DMS53 treated with DMSO at 0.1 percent for 48 hours (cell line): ENCODE measurements around the gene PTPRJ.

Experiments used
- DNase-seq: peaks from one replicate; lab custom pipeline; 2025; ENCODE audit not compliant: unreplicated experiment; lab: John Stamatoyannopoulos, UW

PTPRJ gene

DNA sequence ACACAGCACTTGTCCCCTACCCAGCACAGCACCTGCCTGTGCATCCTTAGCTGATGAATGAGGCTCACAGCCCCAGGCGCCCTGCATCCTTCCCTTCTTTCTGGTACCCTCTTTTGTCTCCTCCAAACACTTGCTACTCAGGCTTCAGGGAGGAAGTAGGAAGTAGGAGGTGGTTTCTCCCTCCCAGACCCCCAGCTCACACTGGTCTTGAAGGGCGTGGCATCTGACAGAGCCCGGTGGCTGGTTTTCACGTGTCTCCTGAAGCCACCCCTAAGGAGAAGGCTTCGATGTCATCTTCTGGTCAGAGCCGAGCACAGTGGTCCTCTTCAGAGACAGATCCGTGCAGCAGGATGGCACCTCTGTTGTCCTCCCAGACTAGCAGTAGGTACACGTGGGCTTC is 109.8 kb downstream of the PTPRJ start:
- no peak for DNase-seq

DNA sequence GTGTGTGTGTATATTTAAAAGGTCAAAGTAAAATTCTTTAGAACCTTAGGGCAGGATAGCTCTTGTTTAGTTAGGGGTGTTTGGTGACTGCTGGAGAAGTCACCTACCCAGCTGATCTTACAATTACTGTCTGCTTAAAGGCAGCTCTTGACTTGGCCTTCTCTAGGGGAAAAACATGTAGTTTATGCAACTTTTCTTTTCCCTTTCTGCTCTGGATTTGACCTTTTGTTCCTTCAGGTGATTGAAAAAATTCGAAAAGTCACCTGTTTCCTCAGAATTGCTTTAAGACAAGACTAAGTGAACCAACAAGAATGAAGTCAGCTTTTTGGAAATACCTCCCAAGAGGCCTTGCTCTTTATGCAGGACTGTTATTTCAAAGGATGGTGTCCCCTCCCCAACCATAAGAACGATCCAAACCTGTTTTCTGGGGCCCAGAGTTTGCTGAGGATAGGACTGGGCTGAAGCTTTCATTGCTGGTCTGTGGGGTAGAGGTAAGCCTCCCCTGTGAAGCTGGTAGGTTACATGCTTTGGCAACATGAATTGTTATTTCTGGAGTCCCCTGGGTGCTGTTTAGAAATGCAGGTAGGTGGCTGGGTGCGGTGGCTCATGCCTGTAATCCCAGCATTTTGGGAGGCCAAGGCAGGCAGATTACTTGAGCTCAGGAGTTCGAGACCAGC is 111.2 kb downstream of the PTPRJ start:
- no peak for DNase-seq

DNA sequence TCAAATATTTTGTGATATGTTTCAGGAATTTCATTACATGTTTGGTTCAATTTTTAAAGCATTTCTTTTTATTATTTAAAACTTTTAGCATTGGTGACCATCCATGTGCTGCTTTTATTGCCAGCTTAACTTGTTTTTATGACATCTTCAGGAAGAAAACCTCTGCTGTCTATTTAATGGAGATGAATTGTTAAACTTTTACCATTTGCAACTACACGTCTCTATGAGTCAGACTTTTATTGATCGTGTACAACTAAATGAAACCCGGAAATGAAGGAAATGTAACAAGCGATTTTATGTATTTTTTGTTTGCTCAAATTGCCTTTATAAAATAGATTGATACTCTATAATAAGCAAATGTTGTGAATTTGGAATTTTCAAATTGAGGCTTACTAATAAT is 113.0 kb downstream of the PTPRJ start:
- no peak for DNase-seq

DNA sequence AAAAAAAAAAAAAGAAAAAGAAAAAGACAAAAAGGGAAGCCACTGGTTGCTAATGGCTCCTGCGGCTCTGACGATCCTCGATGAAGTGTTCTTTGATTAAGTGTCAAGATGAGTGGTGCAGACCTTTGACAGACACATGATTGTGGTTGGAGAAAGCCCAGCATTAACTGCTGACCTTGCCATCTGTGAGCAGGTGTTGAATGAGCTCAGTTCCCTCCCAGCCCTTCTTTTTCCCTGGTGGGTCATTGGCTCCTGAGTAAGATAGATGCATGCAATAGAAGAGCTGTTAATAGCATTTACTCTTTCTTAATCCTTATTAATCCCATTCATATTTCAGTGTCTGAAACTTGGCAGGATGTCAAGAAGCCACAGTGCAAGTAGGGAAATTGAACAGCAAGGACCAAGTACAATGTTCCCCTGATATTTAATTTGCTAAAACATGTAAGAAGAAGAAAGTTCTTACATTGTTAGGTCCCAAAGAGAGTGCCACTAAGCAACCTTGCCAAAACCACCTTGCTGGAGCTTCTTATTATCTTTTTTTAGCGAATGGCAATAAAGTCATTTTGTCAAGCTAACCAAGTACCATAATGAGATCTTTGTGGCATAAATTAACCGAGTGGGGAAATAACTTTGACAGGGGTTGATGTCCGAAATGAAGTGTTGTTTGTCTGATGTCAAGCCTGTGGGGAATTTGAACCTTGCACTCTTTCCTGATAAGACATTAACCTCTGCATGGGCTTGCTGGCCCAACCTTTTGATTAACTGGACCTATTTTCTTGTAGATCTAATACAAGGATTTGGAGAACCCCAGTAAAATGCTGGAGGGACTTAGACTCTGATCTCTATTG is 113.7 kb downstream of the PTPRJ start:
- DNase-seq, result no peak

DNA sequence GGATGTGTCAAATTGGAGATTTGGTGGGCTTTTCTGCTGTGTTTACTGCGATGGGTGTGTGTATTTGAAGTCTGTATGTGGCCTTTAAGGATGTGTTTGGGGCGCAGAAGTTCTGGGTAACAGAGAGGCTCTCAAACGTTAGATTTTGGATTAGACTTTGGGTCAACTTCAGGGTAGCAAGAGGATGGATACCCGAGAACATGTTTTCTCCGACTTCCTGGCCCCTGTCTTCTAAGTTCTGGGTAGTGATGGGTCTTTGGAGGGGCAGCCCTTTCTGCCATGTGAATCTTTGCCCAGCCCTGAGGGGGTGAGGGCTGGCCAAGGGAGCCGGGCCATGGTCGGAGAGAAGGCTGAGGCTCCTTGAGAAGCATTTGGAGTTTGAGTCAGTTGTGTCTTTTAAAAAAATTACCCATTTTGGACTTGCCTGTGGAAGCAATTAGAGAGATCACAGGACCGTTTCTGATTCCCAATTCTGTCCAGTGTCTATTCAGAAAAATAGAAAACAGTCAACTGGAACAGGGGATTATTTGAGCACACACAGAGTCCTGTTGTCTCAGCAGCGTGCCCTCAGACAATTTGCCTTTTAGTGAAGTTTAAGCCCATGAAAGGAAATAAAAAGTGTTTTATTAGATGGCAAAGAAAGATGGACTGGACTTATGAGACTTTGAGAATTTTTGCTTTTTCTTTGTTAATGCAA is 114.4 kb downstream of the PTPRJ start:
- DNase-seq, result no peak

DNA sequence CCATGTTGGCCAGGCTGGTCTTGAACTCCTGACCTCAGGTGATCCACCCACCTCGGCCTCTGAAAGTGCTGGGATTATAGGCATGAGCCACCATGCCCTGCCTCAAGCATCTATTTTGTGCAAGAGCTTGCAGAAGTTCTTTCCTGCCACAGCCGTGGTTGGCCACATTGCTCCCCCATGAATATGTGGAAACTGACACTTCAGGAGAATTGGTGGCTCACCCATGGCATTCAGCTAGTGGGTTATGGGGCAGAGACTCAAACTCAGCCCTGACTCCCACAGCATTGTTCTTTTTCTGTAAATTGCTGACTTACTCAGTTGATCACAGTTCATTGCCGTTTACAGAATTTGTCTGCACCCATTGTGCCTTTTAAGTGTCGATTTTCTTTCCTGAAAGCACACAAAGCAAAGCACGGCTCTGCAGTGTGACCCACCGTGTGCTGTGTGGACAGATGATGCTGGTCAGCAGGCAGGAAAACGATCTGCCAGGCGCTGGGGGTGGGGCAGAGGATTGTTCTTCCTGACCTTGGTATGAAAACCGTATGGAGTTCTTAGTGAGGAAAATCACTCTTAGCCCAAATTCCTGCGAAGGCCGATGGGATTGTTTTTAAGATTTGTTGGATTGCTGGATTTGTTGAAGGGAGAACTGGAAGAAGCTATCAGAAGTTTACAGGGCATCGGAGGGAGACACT is 115.6 kb downstream of the PTPRJ start:
- no peak for DNase-seq

DNA sequence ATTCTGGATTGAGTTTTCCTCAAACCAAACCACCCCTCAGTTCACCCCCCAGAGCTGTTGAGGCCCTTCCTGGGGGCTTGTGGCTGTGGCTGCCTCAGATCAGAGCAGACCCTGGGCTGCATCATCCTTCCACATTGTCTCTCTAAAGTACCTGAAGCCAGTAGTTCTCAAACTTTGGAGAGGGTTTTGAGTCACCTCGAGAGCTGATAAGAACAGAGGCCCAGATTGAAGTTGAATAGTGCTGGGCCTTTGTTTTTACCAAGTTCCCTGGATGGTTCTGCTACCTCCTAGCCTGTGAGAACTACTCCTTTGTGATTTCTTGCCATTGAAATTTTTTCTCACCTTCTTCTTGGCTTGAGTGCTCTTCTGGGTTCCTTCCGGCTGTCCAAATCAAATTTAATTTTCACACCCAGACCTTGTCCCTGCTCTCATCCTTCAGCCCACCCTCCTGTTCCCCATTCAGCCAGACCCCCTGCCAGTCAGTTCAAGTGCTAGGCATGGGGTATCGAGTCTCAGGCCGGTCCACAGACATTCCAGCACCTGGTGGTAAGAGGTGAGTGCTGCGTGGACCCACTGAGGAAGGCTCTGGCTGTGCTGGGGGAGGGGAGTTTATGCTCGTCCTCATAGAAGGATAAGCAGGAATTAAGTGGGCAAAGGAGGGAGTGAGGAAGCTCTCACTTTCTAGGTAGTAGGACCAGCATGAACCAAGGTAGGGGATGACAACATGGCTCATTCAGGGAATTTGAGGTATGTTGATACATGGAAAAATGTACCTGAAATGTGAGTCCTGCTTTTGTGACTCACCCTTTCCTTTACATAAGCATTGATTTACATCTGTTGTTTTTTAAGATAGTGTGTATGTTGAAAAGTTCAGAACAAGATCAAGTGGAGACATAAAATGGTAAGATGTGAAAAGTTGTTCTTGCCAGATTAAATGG is 116.5 kb downstream of the PTPRJ start:
- DNase-seq, result no peak

DNA sequence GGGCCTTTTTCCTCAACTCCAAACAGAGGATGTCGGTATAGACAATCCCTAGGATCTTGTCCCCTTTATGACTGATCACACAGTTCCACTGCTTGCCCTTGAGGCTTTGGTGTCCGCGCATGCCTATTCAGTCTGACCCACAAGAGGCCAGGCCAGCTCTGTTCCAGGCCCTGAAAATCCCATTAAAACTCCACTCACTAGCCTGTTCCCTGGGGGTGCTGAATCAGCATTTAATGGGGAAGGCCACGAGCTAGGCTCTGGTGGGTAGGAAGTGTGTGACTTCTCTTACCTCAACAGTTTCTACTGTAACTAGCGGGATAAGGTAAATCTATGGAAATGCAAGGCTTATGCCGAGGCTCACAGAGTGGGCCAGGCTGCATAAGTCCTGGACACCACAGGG is 117.7 kb downstream of the PTPRJ start:
- no peak for DNase-seq

DNA sequence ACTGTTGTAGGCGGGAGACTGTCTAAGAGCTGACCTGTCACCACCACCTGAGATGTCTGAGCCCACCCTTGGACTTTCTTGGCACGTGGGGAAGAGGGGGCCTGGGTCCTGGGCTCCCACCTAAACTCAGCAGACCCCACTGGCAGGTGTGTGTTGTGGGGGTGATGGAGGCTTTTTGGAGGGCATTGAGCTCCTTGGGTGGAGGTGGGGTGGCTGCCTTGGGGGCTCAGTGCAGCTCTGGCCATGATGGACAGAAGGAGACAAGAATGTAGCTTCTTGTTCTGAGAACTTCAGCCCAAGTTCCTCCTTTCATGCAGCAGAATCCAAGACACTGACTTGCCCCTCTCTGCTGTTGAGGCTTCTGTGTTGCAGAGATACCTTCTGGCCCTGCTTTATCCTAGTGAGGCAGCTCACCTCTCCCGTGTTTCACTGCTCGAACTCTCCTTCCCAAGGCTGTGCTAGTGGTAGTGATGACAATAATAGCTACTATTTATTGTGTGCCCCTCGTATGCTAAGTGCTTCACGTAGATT is 119.6 kb downstream of the PTPRJ start:
- no peak for DNase-seq

DNA sequence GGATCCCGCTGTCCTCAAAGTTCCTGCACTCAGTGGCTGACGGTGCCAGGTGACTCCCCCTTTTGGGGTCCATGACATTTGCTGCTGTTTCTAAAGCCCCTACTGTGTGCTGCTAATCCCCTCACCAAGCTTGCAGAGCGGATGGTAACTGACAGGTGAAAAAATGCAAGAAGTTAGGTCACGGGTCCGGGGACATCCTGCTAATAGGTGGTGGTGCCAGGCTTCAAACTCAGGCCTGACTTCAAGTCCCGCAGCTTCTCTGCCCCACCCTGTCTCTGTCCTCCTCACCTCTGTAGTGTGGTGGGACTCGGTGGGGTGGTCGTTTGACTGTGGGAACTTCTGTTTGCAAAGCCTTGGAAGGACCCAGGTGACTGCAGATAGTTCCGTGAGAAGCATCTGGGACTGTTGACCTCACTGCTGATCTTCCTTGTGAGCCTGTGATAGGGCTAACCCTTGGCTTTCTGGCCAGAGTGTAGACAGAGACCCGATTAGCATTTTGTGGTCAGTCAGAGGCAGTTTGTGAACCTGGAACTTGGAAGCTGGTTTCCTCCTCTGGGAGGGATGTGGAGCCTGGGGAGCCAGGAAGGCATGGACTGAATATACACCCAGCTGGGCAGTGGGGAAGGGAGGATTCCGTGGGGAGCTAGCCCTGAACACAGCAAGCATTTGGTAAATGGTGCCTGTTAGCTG is 120.8 kb downstream of the PTPRJ start:
- DNase-seq, result no peak

DNA sequence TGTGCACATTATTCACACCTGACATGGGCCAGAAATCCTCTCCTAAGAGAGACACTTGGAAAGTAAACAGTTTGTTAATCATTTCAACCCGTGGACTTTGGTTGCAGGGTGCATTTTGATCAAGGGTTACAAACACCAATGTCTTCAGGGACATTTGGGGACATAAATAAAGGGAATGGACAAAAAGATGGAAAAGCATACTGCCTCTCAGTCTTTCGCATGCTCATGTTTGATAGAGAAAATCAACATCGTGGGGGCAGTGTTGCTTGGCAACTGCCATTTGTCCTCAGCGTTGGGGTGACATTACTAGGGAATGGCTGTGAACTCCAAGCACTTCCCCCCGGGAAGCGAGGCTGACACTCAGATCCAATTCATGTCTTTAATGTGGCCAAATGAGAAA is 121.6 kb downstream of the PTPRJ start:
- DNase-seq, result no peak

DNA sequence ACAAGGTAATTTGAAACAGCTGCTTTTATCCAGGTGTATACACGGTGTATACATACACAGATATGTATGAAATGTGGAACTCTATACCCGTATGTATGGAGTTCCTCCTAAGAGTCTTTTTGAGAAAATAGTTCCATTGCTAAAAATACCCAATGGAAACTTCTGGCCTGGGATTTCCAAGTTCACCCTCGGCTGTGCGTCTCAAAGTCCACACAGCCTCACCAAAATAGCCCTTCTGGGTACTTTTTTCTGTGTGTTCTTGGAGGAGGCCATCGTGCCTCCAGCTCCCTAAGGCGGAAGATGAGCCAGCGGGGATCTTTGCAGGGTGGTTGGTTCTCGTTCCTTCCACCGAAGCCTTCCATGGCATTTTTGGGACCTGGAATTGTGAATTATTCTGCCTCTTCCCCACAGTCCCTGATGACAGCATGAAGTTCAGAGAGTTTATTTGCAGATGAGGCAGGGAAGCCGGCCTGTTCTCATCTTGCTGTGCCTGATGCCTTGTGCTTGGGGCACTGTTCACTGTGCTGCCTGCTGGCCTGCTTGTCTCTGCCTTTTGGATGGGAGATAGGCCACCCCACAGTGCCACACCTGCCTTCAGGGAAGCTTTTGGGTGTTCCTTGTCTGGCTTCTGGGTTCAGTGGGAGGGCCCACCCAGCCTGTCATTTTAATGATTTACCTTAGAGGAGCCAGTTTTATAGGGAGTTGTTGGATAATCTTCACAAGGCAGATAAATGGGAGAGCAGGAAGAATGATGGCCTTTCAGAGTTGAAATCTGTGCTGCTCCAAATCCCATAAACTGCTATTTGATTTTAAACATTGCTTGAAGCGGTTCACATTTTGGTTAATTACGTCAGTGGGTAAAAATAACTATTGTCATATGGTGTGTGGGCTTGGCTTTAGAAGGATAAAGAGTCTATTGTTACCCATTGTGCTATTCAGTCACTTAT is 123.5 kb downstream of the PTPRJ start:
- no peak for DNase-seq

DNA sequence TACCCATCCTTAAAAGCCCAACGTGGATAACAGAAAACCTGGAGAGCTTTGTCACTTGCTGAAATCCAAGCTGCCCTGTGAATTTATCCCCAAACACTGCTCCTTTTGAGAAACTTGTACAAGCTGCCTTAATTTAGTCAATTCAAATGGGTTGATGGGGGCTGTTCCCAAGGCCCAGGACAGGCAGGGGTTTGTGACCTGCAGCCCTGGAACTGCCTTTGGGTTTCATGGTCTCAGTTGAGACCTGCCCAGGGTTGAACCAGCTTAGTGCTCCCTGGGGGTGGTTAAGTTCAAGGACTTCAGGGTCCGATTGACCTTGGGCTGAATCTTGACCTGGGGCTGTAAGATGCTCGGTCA is 124.2 kb downstream of the PTPRJ start:
- DNase-seq, result no peak

DNA sequence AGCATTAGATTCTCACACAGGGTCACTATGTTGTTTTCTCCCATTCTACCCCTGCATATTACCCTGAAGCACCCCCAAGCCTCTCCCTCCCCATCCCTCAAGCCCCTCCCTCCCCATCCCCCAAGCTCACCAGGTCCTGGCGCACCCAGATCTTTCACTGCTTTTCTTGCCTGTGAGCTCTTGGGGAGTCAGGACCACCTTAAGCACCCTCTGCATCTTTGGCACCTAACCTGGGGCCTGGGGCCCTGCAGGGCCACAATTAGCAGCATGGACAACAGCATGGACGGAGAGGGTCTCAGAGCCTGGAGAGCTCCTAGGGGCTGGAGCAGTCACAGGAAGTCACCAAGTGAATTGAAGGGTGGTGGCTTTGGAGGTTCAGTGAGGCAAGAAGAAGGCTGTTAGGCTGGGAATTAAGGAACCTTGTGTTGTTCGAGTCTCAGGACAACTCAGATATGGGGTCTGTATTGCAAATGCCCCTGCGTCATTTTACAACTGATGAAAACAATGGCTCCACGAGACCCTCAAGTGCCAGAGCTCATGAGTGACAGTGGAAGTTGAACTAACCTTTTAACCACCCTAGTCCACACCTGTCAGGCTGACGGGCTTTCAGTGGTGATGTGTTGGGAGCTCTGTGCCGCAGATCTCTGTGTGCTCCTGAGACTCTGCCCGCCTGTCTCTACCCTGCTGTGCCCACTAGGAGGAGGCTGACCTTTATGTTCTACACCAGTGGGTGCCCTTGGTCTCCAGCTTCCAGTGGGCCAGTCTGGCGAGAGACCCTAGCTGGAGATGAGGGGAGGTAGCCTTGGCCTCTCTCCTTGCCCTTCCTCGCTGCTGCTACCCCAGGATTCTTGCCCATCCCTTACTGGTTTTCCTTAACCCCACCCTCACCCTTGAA is 125.0 kb downstream of the PTPRJ start:
- no peak for DNase-seq

DNA sequence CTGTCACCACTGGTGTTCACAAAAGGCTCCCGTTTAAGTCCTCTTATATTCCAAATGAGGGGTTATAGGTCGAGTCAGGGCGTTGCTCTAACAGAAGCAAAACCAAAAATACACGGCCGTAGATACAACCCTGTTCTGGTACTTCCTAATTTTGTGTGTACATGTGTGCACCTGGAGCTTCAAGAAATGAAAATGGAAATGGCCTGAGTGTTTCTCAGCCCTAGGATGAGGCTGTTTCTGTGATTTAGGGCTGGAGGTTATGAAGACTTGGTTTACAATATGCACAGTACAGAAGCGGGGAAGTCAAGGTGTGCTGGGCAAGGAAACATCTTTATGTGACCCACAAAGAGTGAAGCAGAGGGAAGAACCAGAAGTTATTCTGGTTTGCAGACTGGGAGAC is 125.8 kb downstream of the PTPRJ start:
- no peak for DNase-seq

DNA sequence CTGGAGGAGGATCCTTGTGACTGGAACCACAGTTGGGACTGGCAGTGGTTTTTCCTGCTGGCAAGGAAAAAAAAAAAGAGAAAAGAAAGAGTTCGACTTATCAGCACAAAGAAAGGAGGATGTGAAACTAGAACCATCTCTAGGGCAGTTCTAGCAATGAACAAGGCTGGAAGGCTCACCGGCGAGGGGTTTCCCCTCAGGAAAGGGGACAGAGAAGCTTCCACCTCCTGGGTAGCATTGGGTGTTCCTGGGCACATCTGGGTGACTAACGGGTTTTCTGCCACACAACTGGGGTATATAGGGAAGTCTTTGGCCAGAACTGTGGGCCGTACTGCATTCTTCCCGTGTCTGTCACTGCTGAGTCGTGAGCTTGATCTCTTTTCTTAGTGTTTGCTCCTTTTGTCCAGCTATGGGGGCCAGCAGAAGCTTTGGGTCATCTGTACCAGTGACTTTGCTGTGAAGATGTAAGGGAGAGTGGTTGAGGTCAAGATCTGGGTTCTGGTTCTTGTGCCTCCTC is 126.9 kb downstream of the PTPRJ start:
- no peak for DNase-seq
